ENCODE measurements around the gene LMO7. TPM values are rescaled to one million over a fixed set of nuclear protein-coding genes. Genes with fewer than 3 reads are reported as not detected.

Gene LMO7
- total and polyA plus RNA-seq, 4 donors, result 75.9 to 679 (median 214) TPM

DNA sequence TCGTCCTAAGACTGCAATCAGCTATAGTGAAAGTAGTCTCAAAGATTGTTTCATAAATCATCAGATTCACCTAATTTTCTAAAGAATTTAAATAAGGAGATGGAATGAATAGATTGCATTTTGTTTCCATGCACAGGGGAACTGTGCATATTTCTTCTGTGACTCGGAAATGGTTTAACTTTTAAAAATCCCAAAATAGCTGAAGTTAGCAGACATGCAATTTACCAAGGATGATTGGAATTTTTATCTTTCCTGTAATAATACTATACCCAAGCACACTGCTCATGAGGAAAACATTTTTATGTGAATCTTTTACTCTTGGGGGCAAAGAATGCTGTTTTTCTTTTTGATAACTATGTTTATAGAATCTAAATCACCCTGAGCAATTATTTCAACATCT lies 15.0 kb upstream of the LMO7 start:
- ATAC-seq (ENCODE audit: insufficient read depth, low FRiP score), result no peak
- TF ChIP-seq CTCF (IDR thresholded peaks at IDR 0.05; ENCODE audit: control extremely low read depth, extremely low read depth), result no peak
- Histone ChIP-seq H3K27ac (ENCODE audit: low read depth in 1 of 2, low read length in 1 of 2) (no peak overlapping the region), H3K27me3 (ENCODE audit: control insufficient read depth in 3 of 3, insufficient read depth in 3 of 3, low read length in 2 of 3) (no peaks in the 10 kb centered on the region), H3K4me3 (no peak overlapping the region), H3K9ac (ENCODE audit: insufficient read depth in 1 of 2, low read length in 2 of 2) (no peak overlapping the region), H3K36me3 (ENCODE audit: control insufficient read depth in 4 of 4, insufficient read depth in 4 of 4, low read length in 4 of 4) (no peaks in the 10 kb centered on the region), H3K4me1 (ENCODE audit: control insufficient read depth in 5 of 5, insufficient read depth in 5 of 5, low read length in 5 of 5) (no peaks in the 10 kb centered on the region), H3K9me3 (ENCODE audit: control insufficient read depth in 4 of 4, insufficient read depth in 3 of 4, low read length in 3 of 4) (no peaks in the 10 kb centered on the region)
- DNase-seq, result no peak
- 79 to 85% methylated on average over 2 of the region's 2 CpGs for WGBS, 2 donors

- 90 to 92% methylated on average over 4 of the region's 4 CpGs for WGBS, 2 donors
- H3K4me3 ChIP-seq, result no peak overlapping the region
- H3K36me3 ChIP-seq (ENCODE audit: control insufficient read depth in 4 of 4, insufficient read depth in 4 of 4, low read length in 4 of 4), result no peaks in the 10 kb centered on the region
- no peak overlapping the region for H3K9ac ChIP-seq (ENCODE audit: insufficient read depth in 1 of 2, low read length in 2 of 2)
- peaks cover 0 to 2% (median 0%) of the 10 kb centered on the region in 4 donors for H3K9me3 ChIP-seq (ENCODE audit: control insufficient read depth in 4 of 4, insufficient read depth in 3 of 4, low read length in 3 of 4)
- TF ChIP-seq CTCF (IDR thresholded peaks at IDR 0.05; ENCODE audit: control extremely low read depth, extremely low read depth), result no peak
- H3K4me1 ChIP-seq (ENCODE audit: control insufficient read depth in 5 of 5, insufficient read depth in 5 of 5, low read length in 5 of 5), result no peaks in the 10 kb centered on the region
- H3K27me3 ChIP-seq (ENCODE audit: control insufficient read depth in 3 of 3, insufficient read depth in 3 of 3, low read length in 2 of 3), result no peaks in the 10 kb centered on the region
- ATAC-seq (ENCODE audit: insufficient read depth, low FRiP score) (no peak), DNase-seq (no peak)
- H3K27ac ChIP-seq (ENCODE audit: low read depth in 1 of 2, low read length in 1 of 2), result no peak overlapping the region
These were observed 7.3 kb upstream of the LMO7 start for GRCh38 chr13:75628801-75629200.

GRCh38 chr13:75633285-75633684 lies 2.8 kb upstream of the LMO7 start:
- no peak overlapping the region for H3K27ac ChIP-seq (ENCODE audit: low read depth in 1 of 2, low read length in 1 of 2)
- H3K4me1 ChIP-seq (ENCODE audit: control insufficient read depth in 5 of 5, insufficient read depth in 5 of 5, low read length in 5 of 5), result peaks cover 0 to 7% (median 6%) of the 10 kb centered on the region in 5 donors
- H3K36me3 ChIP-seq (ENCODE audit: control insufficient read depth in 4 of 4, insufficient read depth in 4 of 4, low read length in 4 of 4), result no peaks in the 10 kb centered on the region
- WGBS, 2 donors, result 34 to 57% methylated on average over 2 of the region's 2 CpGs
- no peak for TF ChIP-seq CTCF (IDR thresholded peaks at IDR 0.05; ENCODE audit: control extremely low read depth, extremely low read depth)
- peaks cover 0 to 2% (median 0%) of the 10 kb centered on the region in 4 donors for H3K9me3 ChIP-seq (ENCODE audit: control insufficient read depth in 4 of 4, insufficient read depth in 3 of 4, low read length in 3 of 4)
- DNase-seq (peak in 2 of 3 donors; percentile 27 to 32), ATAC-seq (ENCODE audit: insufficient read depth, low FRiP score) (no peak)
- H3K27me3 ChIP-seq (ENCODE audit: control insufficient read depth in 3 of 3, insufficient read depth in 3 of 3, low read length in 2 of 3), result peaks cover 0 to 5% (median 3%) of the 10 kb centered on the region in 3 donors
- H3K4me3 ChIP-seq, result no peak overlapping the region
- H3K9ac ChIP-seq (ENCODE audit: insufficient read depth in 1 of 2, low read length in 2 of 2), result no peak overlapping the region

All from lung (tissue), 12 donors.